PC-3 (cell line): ENCODE results near the gene SUMO3. TPM values are rescaled to one million over a fixed set of nuclear protein-coding genes. Genes with fewer than 3 reads are reported as not detected.
A peak's percentile ranks its signal among the peaks of the same experiment; 100 is the strongest.

Experiments
- ATAC-seq: fragments of 200-7000 bp; cut with Tn5 transposase; 2 replicates; pipeline ENCODE4 v1.9.1; 2020; ENCODE audit warnings: mild to moderate bottlenecking, moderate library complexity
- BruUV-seq: library from RNA; stranded (reverse); fragments of 400-500 nt; replicated peaks from 2 replicates; lab custom pipeline; 2021; lab: Mats Ljungman, UMichigan
- CTCF ChIA-PET: fragments of 300-600 bp; sonication (Branson Sonifier 250); formaldehyde crosslinking; loops from one replicate; lab custom pipeline; 2022; ENCODE audit warnings: antibody characterized with exemption; lab: Charles Lee
- POLR2A ChIA-PET: fragments of 300-600 bp; sonication (Branson Sonifier 250); formaldehyde crosslinking; loops from one replicate; lab custom pipeline; 2022; ENCODE audit warnings: antibody characterized with exemption; ENCODE audit not compliant: unreplicated experiment; lab: Charles Lee
- DNase-seq: peaks from one replicate; pipeline ENCODE4 v3.0.0-alpha.2; 2015
- H2AFZ ChIP-seq: fragments of 300-600 bp; sonication (generic); 2 replicates; pipeline ENCODE4 v1.6.0; 2016; ENCODE audit warnings: antibody characterized with exemption, low read length
- H3F3A ChIP-seq: fragments of 300-600 bp; sonication (generic); one replicate; pipeline ENCODE4 v1.6.0; 2017; ENCODE audit warnings: antibody characterized with exemption, low read length, control low read depth, mild to moderate bottlenecking; ENCODE audit not compliant: unreplicated experiment
- H3K27ac ChIP-seq: fragments of 300-600 bp; sonication (generic); 2 replicates; pipeline ENCODE4 v1.5.1; 2016; ENCODE audit warnings: mild to moderate bottlenecking, low read length
- H3K27me3 ChIP-seq: fragments of 300-600 bp; sonication (generic); 2 replicates; pipeline ENCODE4 v1.6.1; 2016; ENCODE audit warnings: low read length, mixed read lengths
- H3K36me3 ChIP-seq: fragments of 300-600 bp; sonication (generic); 2 replicates; pipeline ENCODE4 v1.6.1; 2016; ENCODE audit warnings: low read depth, mixed run types, low read length, mixed read lengths
- H3K4me1 ChIP-seq: fragments of 300-600 bp; sonication (generic); 2 replicates; pipeline ENCODE4 v1.5.1; 2016; ENCODE audit warnings: low read length; ENCODE audit not compliant: insufficient read depth
- H3K4me2 ChIP-seq: fragments of 300-600 bp; sonication (generic); 2 replicates; pipeline ENCODE4 v1.6.0; 2016; ENCODE audit warnings: low read length
- H3K4me3 ChIP-seq: fragments of 300-600 bp; sonication (generic); 2 replicates; pipeline ENCODE4 v1.5.1; 2016; ENCODE audit warnings: mild to moderate bottlenecking, low read length, mixed read lengths
- H3K79me2 ChIP-seq: fragments of 300-600 bp; sonication (generic); 2 replicates; pipeline ENCODE4 v1.6.1; 2017; ENCODE audit warnings: low read length, mixed read lengths
- H3K9ac ChIP-seq: fragments of 300-600 bp; sonication (generic); 2 replicates; pipeline ENCODE4 v1.6.0; 2016; ENCODE audit warnings: mild to moderate bottlenecking, low read length
- H3K9me2 ChIP-seq: fragments of 300-600 bp; sonication (generic); replicated peaks from 2 replicates; pipeline ENCODE4 v1.6.1; 2016; ENCODE audit warnings: mixed run types, low read length, mixed read lengths
- H3K9me3 ChIP-seq: fragments of 300-600 bp; sonication (generic); 2 replicates; pipeline ENCODE4 v1.6.1; 2016; ENCODE audit warnings: low read length, mixed read lengths
- H4K20me1 ChIP-seq: fragments of 300-600 bp; sonication (generic); 2 replicates; pipeline ENCODE4 v1.6.1; 2016; ENCODE audit warnings: low read length, mixed read lengths
- EZH2 ChIP-seq: fragments of 300-600 bp; sonication (generic); IDR thresholded peaks from one replicate; pipeline ENCODE4 v1.6.1; 2017; ENCODE audit warnings: antibody characterized with exemption, mild to moderate bottlenecking, low read length; ENCODE audit not compliant: unreplicated experiment
- EZH2phosphoT487 ChIP-seq: fragments of 300-600 bp; sonication (generic); IDR thresholded peaks from 2 replicates; pipeline ENCODE4 v1.6.1; 2018; ENCODE audit warnings: mild to moderate bottlenecking, antibody characterized with exemption, low read length, borderline replicate concordance
- intact Hi-C: fragments of 100-400 bp; cut with micrococcal nuclease; formaldehyde crosslinking; loops from 2 replicates; pipeline ENCODE4 v1.9.0; 2023
- total RNA-seq: library from RNA; depleted of rRNA; stranded (reverse); fragments of >200 nt; gene quantifications from 2 replicates; pipeline ENCODE4 v1.2.3, GENCODE V29; 2014
- TF ChIP-seq, protein P1 (sequence below): fragments of 300-600 bp; sonication (generic); conservative IDR thresholded peaks from 2 replicates; pipeline ENCODE4 v1.5.1; 2017; ENCODE audit warnings: antibody characterized with exemption, low read depth, mild to moderate bottlenecking, low read length

Gene SUMO3
- total RNA-seq, 1 experiment from 2014 or later = 242 TPM

DNA sequence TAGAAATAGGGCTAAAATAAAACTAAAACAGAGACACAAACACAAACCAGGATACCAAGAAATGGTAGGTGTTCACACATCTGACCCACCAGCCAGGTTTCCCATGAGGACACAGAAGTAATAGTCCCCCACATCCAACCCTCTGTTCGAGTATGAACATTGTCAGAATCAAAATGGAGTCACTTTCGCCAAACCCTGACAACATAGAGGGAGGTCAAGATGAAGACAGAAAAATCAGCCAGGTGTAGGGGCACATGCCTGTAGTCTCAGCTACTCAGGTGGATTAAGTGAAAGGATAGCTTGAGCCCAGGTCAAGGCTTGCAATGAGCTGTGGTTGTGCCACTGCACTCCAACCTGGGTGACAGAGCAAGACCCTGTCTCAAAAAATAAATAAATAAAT lies 20.1 kb downstream of the SUMO3 start:
- no peak overlapping the region for H2AFZ ChIP-seq
- TF ChIP-seq EZH2phosphoT487 = no peak
- TF ChIP-seq, protein P1, sequence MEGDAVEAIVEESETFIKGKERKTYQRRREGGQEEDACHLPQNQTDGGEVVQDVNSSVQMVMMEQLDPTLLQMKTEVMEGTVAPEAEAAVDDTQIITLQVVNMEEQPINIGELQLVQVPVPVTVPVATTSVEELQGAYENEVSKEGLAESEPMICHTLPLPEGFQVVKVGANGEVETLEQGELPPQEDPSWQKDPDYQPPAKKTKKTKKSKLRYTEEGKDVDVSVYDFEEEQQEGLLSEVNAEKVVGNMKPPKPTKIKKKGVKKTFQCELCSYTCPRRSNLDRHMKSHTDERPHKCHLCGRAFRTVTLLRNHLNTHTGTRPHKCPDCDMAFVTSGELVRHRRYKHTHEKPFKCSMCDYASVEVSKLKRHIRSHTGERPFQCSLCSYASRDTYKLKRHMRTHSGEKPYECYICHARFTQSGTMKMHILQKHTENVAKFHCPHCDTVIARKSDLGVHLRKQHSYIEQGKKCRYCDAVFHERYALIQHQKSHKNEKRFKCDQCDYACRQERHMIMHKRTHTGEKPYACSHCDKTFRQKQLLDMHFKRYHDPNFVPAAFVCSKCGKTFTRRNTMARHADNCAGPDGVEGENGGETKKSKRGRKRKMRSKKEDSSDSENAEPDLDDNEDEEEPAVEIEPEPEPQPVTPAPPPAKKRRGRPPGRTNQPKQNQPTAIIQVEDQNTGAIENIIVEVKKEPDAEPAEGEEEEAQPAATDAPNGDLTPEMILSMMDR = no peak
- DNase-seq (no peak), ATAC-seq (no peak)
- peaks cover 56% of the 10 kb centered on the region for H4K20me1 ChIP-seq
- H3F3A ChIP-seq = no peaks in the 10 kb centered on the region
- ChIA-PET POLR2A (no interaction called here), CTCF (no interaction called here)
- H3K9me2 ChIP-seq = no peaks in the 10 kb centered on the region
- peaks cover 27% of the 10 kb centered on the region for H3K4me1 ChIP-seq
- no peaks in the 10 kb centered on the region for H3K9me3 ChIP-seq
- BruUV-seq = no TSS peak
- H3K4me3 ChIP-seq = no peak overlapping the region
- H3K27me3 ChIP-seq = no peaks in the 10 kb centered on the region
- H3K9ac ChIP-seq = no peak overlapping the region
- H3K36me3 ChIP-seq = peaks cover 42% of the 10 kb centered on the region; the same call in 1 of the 2 replicates
- H3K79me2 ChIP-seq = peaks cover 99% of the 10 kb centered on the region
- intact Hi-C loops = loop anchor here (10.0 kb wide), 1 partner anchor 327 kb away; no protein-coding TSS in a partner anchor
- H3K27ac ChIP-seq = no peak overlapping the region
- no peak overlapping the region for H3K4me2 ChIP-seq

DNA sequence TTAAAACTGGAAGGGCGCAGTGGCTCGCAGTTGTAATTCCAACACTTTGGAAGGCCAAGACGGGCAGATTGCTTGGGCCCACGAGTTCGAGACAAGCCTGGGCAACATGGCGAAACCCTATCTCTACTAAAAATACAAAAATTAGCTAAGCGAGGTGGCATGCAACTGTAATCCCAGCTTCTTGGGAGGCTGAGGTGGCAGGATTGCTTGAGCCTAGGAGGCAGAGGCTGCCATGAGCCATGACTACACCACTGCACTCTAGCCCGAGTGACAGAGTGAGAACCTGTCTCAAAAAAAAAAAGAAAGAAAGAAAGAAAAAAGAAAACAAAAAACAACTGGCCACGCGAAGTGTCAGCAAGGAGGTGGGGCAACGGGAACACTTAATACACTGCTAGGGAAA lies 22.5 kb downstream of the SUMO3 start:
- H3K36me3 ChIP-seq = peaks cover 56% of the 10 kb centered on the region; the same call in 1 of the 2 replicates
- no peak overlapping the region for H2AFZ ChIP-seq
- H3K79me2 ChIP-seq = peaks cover 99% of the 10 kb centered on the region
- H3F3A ChIP-seq = no peaks in the 10 kb centered on the region
- H3K9me2 ChIP-seq = no peaks in the 10 kb centered on the region
- POLR2A ChIA-PET = interaction anchor here (0.7 kb wide), 1 partner anchor 402 kb away, joined by 3 read pairs; no protein-coding TSS in a partner anchor
- peaks cover 60% of the 10 kb centered on the region for H4K20me1 ChIP-seq
- H3K27ac ChIP-seq = no peak overlapping the region
- H3K4me1 ChIP-seq = peaks cover 23% of the 10 kb centered on the region
- no peaks in the 10 kb centered on the region for H3K27me3 ChIP-seq
- no peak for TF ChIP-seq EZH2
- TF ChIP-seq EZH2phosphoT487 = no peak
- TF ChIP-seq, protein P1 = no peak
- no peak for DNase-seq
- no peak for ATAC-seq
- H3K9me3 ChIP-seq = no peaks in the 10 kb centered on the region
- CTCF ChIA-PET = no interaction called here
- no peak overlapping the region for H3K9ac ChIP-seq
- intact Hi-C loops = loop anchor here (10.0 kb wide), 1 partner anchor 329 kb away; no protein-coding TSS in a partner anchor
- no TSS peak for BruUV-seq
- no peak overlapping the region for H3K4me3 ChIP-seq
- H3K4me2 ChIP-seq = no peak overlapping the region

DNA sequence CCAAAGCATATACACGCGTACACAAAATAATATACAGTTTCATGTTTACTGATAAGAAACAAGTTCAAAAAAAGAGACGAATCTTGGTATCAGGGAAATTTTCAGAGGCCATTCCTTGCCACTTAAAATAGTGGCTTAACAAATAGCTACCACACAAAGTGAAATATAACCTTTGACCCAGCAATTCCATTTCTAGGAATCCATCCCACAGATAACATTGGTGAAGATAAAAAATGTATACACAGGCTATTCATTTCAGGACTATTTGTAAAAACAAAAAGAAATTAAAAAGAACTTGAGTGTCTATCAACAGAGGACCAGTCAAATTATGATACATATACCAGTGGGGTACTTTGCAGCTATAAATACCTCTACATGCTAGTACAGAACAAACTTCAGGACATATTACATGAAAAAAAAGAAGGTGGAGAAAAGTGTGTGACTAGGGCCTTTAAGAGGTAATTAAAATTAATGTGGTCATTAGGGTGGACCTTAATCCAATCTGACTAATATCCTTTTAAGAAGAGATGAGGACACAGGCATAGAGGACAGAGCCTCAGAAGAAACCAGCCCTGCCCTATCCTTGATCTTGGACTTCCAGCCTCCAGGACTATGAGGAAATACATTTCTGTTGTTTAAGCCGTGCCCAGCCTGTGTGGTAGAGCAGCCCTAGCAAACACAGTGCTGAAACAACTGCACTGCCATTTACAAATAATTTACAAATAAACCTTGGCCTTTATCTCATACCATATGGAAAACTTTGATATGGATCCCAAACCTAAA lies 24.1 kb downstream of the SUMO3 start:
- no peaks in the 10 kb centered on the region for H3K9me3 ChIP-seq
- DNase-seq (no peak), ATAC-seq (peak; percentile 47)
- no peak overlapping the region for H2AFZ ChIP-seq
- TF ChIP-seq EZH2 = no peak
- TF ChIP-seq, protein P1 = no peak; the same call in 1 of the 2 replicates
- peaks cover 53% of the 10 kb centered on the region; the same call in 1 of the 2 replicates for H3K36me3 ChIP-seq
- peaks cover 98% of the 10 kb centered on the region for H3K79me2 ChIP-seq
- H3K9ac ChIP-seq = no peak overlapping the region
- H3K4me2 ChIP-seq = no peak overlapping the region
- H3F3A ChIP-seq = no peaks in the 10 kb centered on the region
- H3K27me3 ChIP-seq = no peaks in the 10 kb centered on the region
- no peaks in the 10 kb centered on the region for H3K9me2 ChIP-seq
- peaks cover 56% of the 10 kb centered on the region for H4K20me1 ChIP-seq
- peaks cover 11% of the 10 kb centered on the region for H3K4me1 ChIP-seq
- intact Hi-C loops = loop anchor here (1.0 to 10.0 kb wide), 3 partner anchors 175 to 331 kb away; no protein-coding TSS in a partner anchor
- BruUV-seq = no TSS peak
- no peak overlapping the region for H3K27ac ChIP-seq
- ChIA-PET POLR2A (interaction anchor here (0.6 kb wide), 1 partner anchor 41 kb away, joined by 3 read pairs; no protein-coding TSS in a partner anchor), CTCF (interaction anchor here (0.5 to 1.5 kb wide), 11 partner anchors 11 to 364 kb away, joined by 3 to 20 read pairs (median 4); partner anchors contain the start of gene KRTAP10-5)
- no peak overlapping the region for H3K4me3 ChIP-seq
